GM12892 (cell line): ENCODE data around the gene LAIR1.
"Not testable (repeated sequence)": the region's sequence is repeated elsewhere in the genome, so short reads cannot be mapped to it uniquely, and the experiment has no call there.

ENCODE experiments used
- POLR2A ChIP-seq: IDR thresholded peaks from 2 replicates; pipeline ENCODE4 v1.6.1; 2011; ENCODE audit warnings: low read depth, low read length, control low read depth
- POLR2AphosphoS5 ChIP-seq: IDR thresholded peaks from 2 replicates; pipeline ENCODE4 v1.6.1; 2011; ENCODE audit warnings: low read depth, low read length, control low read depth
- TAF1 ChIP-seq: IDR thresholded peaks from 2 replicates; pipeline ENCODE4 v1.6.1; 2011; ENCODE audit warnings: low read depth, mild to moderate bottlenecking, control low read depth, low read length, borderline replicate concordance

DNA sequence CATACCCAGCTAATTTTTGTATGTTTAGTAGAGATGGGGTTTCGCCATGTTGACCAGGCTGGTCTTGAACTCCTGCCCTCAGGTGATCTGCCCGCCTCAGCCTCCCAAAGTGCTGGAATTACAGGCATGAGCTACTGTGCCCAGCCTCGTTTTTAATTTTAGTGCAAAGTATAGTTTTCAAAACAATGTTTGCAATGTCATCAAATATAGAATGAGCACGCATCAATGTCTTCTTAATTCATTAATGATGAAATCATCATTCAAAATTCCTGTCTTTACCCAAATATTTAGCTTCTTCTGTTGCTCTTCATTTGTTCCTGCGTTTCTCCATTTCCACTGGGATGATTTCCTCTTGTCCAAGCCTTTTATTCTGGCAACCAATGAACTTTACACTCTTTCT lies 6.7 kb upstream of the LAIR1 start:
- not testable (repeated sequence) for TF ChIP-seq POLR2A, TAF1, POLR2AphosphoS5
